K562 (cell line): ENCODE measurements around the gene HELZ. TPM values are rescaled to one million over a fixed set of nuclear protein-coding genes. Genes with fewer than 3 reads are reported as not detected.

ENCODE experiments used
- ATAC-seq: fragments of 200-7000 bp; cut with Tn5 transposase; 3 replicates; pipeline ENCODE4 v1.9.1; 2020; ENCODE audit warnings: moderate library complexity
- BruUV-seq: library from RNA; stranded (reverse); fragments of 400-500 nt; replicated peaks from 2 replicates; lab custom pipeline; 2021; lab: Mats Ljungman, UMichigan
- CTCF ChIA-PET: fragments of 300-600 bp; formaldehyde crosslinking; extraction: SDS; loops from one replicate; lab custom pipeline; 2021; ENCODE audit warnings: low intra/inter-chr PET ratio; lab: Yijun Ruan, JAX
- POLR2A ChIA-PET: fragments of 300-600, 350-650 bp; sonication (Branson Sonifier 250); formaldehyde crosslinking; extraction: SDS; loops from one replicate; lab custom pipeline; 2021; ENCODE audit warnings: antibody characterized with exemption, inconsistent platforms; lab: Yijun Ruan, JAX
- DNase-seq, 4 experiments: peaks; one replicate each; pipeline versions ENCODE4 v3.0.0 to v3.0.0-alpha.2; 2011 to 2018; ENCODE audit warnings: low spot score in 3 of 4, mixed read lengths in 3 of 4; ENCODE audit errors: extremely low read depth in 1 of 4
- FAIRE-seq: peaks from 2 replicates; lab custom pipeline; 2011; peaks lifted over from hg19 to GRCh38; lab: Jason Lieb, UNC
- H2AFZ ChIP-seq: 2 replicates; pipeline ENCODE4 v1.6.0; 2011; ENCODE audit warnings: low read depth, low read length, control low read depth, inconsistent platforms
- H3K27ac ChIP-seq: fragments of 200-600 bp; 3 replicates; pipeline ENCODE4 v1.8.0; 2011; ENCODE audit warnings: low read depth, mild to moderate bottlenecking, control low read depth, inconsistent platforms, low read length, moderate library complexity, mixed read lengths; ENCODE audit errors: extremely low read depth
- H3K27me3 ChIP-seq, 2 experiments: fragments of 300-600 bp in 1 of 2; 2 replicates in 1 of 2; 3 replicates in 1 of 2; pipeline versions ENCODE4 v1.6.0 to v1.8.0; 2011; ENCODE audit warnings: inconsistent platforms in 2 of 2, low read length in 2 of 2, mild to moderate bottlenecking in 1 of 2, mixed read lengths in 1 of 2, moderate library complexity in 1 of 2; ENCODE audit not compliant: control insufficient read depth in 2 of 2, insufficient read depth in 2 of 2
- H3K36me3 ChIP-seq: fragments of 300-600 bp; 3 replicates; pipeline ENCODE4 v1.8.0; 2011; ENCODE audit warnings: mild to moderate bottlenecking, low read length, inconsistent platforms; ENCODE audit not compliant: control insufficient read depth, insufficient read depth
- H3K4me1 ChIP-seq, 2 experiments: fragments of 200-600 bp in 1 of 2; replicated peaks in 1 of 2; 2 replicates in 1 of 2; 3 replicates in 1 of 2; pipeline versions ENCODE4 v1.5.1 to v1.8.0; 2011; ENCODE audit warnings: inconsistent platforms in 2 of 2, low read length in 2 of 2, mild to moderate bottlenecking in 1 of 2, mixed read lengths in 1 of 2, moderate library complexity in 1 of 2; ENCODE audit not compliant: control insufficient read depth in 2 of 2, insufficient read depth in 2 of 2
- H3K4me2 ChIP-seq: 2 replicates; pipeline ENCODE4 v1.6.1; 2011; ENCODE audit warnings: low read length, control low read depth, inconsistent platforms, mixed read lengths; ENCODE audit not compliant: insufficient read depth
- H3K4me3 ChIP-seq: fragments of 200-600 bp; sonication (generic), shearing (Covaris generic); 2 replicates; pipeline ENCODE4 v1.5.1; 2016; ENCODE audit warnings: control low read depth, inconsistent platforms
- H3K79me2 ChIP-seq: fragments of 200-600 bp; 3 replicates; pipeline ENCODE4 v1.8.0; 2011; ENCODE audit warnings: low read length, inconsistent platforms; ENCODE audit not compliant: control insufficient read depth, insufficient read depth
- H3K9ac ChIP-seq, 2 experiments: 2 replicates each; pipeline versions ENCODE4 v1.6.0 to v1.6.1; 2011; ENCODE audit warnings: low read depth in 2 of 2, low read length in 2 of 2, control low read depth in 1 of 2, inconsistent platforms in 1 of 2, mild to moderate bottlenecking in 1 of 2, mixed read lengths in 1 of 2; ENCODE audit not compliant: insufficient read depth in 1 of 2
- H3K9me1 ChIP-seq: one replicate; pipeline ENCODE4 v1.6.0; 2011; ENCODE audit warnings: inconsistent platforms, mild to moderate bottlenecking, low read length, moderate library complexity; ENCODE audit not compliant: control insufficient read depth, insufficient read depth
- H3K9me3 ChIP-seq: replicated peaks from 2 replicates; pipeline ENCODE4 v1.5.1; 2011; ENCODE audit warnings: low read depth, low read length, inconsistent platforms; ENCODE audit not compliant: control insufficient read depth, insufficient read depth
- H4K20me1 ChIP-seq: replicated peaks from 2 replicates; pipeline ENCODE4 v1.6.1; 2011; ENCODE audit warnings: low read length, inconsistent platforms, mixed read lengths; ENCODE audit not compliant: control insufficient read depth, insufficient read depth
- ASH1L ChIP-seq: fragments of 450-650 bp; IDR thresholded peaks from 2 replicates; pipeline ENCODE4 v1.6.1; 2018; ENCODE audit warnings: borderline replicate concordance, mild to moderate bottlenecking, low read depth; ENCODE audit not compliant: partially characterized antibody
- BCLAF1 ChIP-seq, 2 experiments: fragments of 450-650 bp in 1 of 2; IDR thresholded peaks; 2 replicates each; pipeline ENCODE4 v1.6.1; 2011 to 2017; ENCODE audit warnings: low read depth in 2 of 2, antibody characterized with exemption in 1 of 2, borderline replicate concordance in 1 of 2, low read length in 1 of 2, mild to moderate bottlenecking in 1 of 2, mixed read lengths in 1 of 2; ENCODE audit not compliant: control insufficient read depth in 1 of 2
- CHD1 ChIP-seq: fragments of 200-600 bp; sonication (generic); IDR thresholded peaks from one replicate; pipeline ENCODE4 v1.6.1; 2012; ENCODE audit warnings: mild to moderate bottlenecking, moderate library complexity, low read length, inconsistent platforms
- CTCFL ChIP-seq: IDR thresholded peaks from 2 replicates; pipeline ENCODE4 v1.6.1; 2011; ENCODE audit warnings: borderline replicate concordance, low read depth, mild to moderate bottlenecking, moderate library complexity, low read length; ENCODE audit not compliant: insufficient read depth, poor library complexity, severe bottlenecking
- ELF4 ChIP-seq: fragments of 450-650 bp; formaldehyde crosslinking; IDR thresholded peaks from 2 replicates; pipeline ENCODE4 v1.4.0; 2022; ENCODE audit warnings: missing genetic modification characterization
- JUN ChIP-seq, 2 experiments: sonication (generic) in 1 of 2; formaldehyde crosslinking in 1 of 2; IDR thresholded peaks; 2 replicates each; pipeline versions ENCODE4 v1.6.1 to v1.8.0; 2012 to 2022; ENCODE audit warnings: borderline replicate concordance in 2 of 2, mild to moderate bottlenecking in 2 of 2, improper control_type of control experiment in 1 of 2, low read depth in 1 of 2, low read length in 1 of 2, missing genetic modification reagents in 1 of 2
- RAD21 ChIP-seq, 2 experiments: fragments of 250-450 bp in 1 of 2; fragments of 450-650 bp in 1 of 2; sonication (Bioruptor Pico) in 1 of 2; formaldehyde crosslinking in 1 of 2; IDR thresholded peaks in 1 of 2; conservative IDR thresholded peaks in 1 of 2; 2 replicates each; pipeline versions ENCODE4 v1.4.0 to v1.8.0; 2020 to 2022; ENCODE audit warnings: mild to moderate bottlenecking in 2 of 2, moderate library complexity in 1 of 2
- TAF1 ChIP-seq: IDR thresholded peaks from 2 replicates; pipeline ENCODE4 v1.6.1; 2011; ENCODE audit warnings: mild to moderate bottlenecking, low read length, moderate library complexity; ENCODE audit not compliant: insufficient read depth, control insufficient read depth, severe bottlenecking; ENCODE audit errors: extremely low read depth
- ZC3H8 ChIP-seq: fragments of 450-650 bp; IDR thresholded peaks from 2 replicates; pipeline ENCODE4 v1.6.1; 2017
- ZNF584 ChIP-seq: fragments of 200-800 bp; sonication (Bioruptor generic); IDR thresholded peaks from 2 replicates; pipeline ENCODE4 v1.6.1; 2016; ENCODE audit warnings: low read depth, mild to moderate bottlenecking, missing genetic modification characterization, missing compliant biosample characterization
- WGBS: fragments of 100-300 bp; shearing (Covaris generic); methylation state at CpG from one replicate; pipeline ENCODE4 v1.1.6; 2016; ENCODE audit warnings: low coverage, mixed read lengths; ENCODE audit not compliant: insufficient coverage; ENCODE audit errors: missing lambda C conversion rate; 5-methylcytosine and 5-hydroxymethylcytosine counted together
- in situ Hi-C: fragments of 300-500 bp; cut with MboI; formaldehyde crosslinking; loops from 4 replicates; pipeline ENCODE4 v1.15.0; 2018; ENCODE audit warnings: inconsistent platforms, mixed read lengths
- intact Hi-C: fragments of 100-400 bp; cut with micrococcal nuclease; formaldehyde crosslinking; loops from 2 replicates; pipeline ENCODE4 v1.14.2; 2022
- polyA plus RNA-seq, 8 experiments: library from polyadenylated mRNA; depleted of rRNA in 4 of 8; stranded (reverse) in 5 of 8; unstranded in 3 of 8; fragments of >200 nt; fragmentation: Nextera tagmentation in 2 of 8; fragmentation: Illumina TruSeq in 1 of 8; extraction: Ambion mirVana in 2 of 8; extraction: Trizol in 1 of 8; gene quantifications; 2 replicates each; pipeline versions ENCODE4 v1.2.1 to v1.2.3, GENCODE V29; 2011 to 2014; ENCODE audit warnings: inconsistent platforms in 1 of 8, missing spikeins in 1 of 8
- total RNA-seq, 7 experiments: library from RNA; depleted of rRNA in 6 of 7; stranded (reverse); fragments of >200 nt in 6 of 7; fragmentation: Illumina TruSeq in 2 of 7; extraction: Trizol in 2 of 7; gene quantifications; 2 replicates each; pipeline versions ENCODE4 v1.2.1 to v1.2.3, GENCODE V29; 2011 to 2021; ENCODE audit warnings: low replicate concordance in 1 of 7

Gene HELZ
- total and polyA plus RNA-seq, 9 of the 15 experiments (the other 6 are each of a cell fraction or from before 2014, with no cell fraction given) = 5.2 to 39.8 (median 17.3) TPM

GRCh38 chr17:67273900-67274299 is 28.9 kb upstream of the HELZ start (continued):
- TF ChIP-seq ZNF584 (CRISPR knock-in tag) (no peak), ASH1L (no peak)

GRCh38 chr17:67272312-67273047 is 27.5 kb upstream of the HELZ start:
- no peaks in the 10 kb centered on the region for H3K9me1 ChIP-seq
- WGBS = 52% methylated on average over 13 of the region's 13 CpGs
- no peaks in the 10 kb centered on the region; a peak in 1 of 5 replicates for H3K4me1 ChIP-seq
- ChIA-PET POLR2A (interaction anchor here (0.6 to 1.5 kb wide), 3 partner anchors 10 to 630 kb away, joined by 3 to 8 read pairs (median 3); no protein-coding TSS in a partner anchor), CTCF (no interaction called here)
- ATAC-seq (peak; percentile 92), FAIRE-seq (peak; percentile 62), DNase-seq (peak; percentile 21 to 54 (median 42))
- H3K9me3 ChIP-seq = no peaks in the 10 kb centered on the region
- H3K27ac ChIP-seq = no peak overlapping the region
- no peak overlapping the region for H3K4me3 ChIP-seq
- intact Hi-C loops (no loop called here), in situ Hi-C loops (no loop called here)
- BruUV-seq = no TSS peak
- peak overlapping the region; percentile 53 for H3K4me2 ChIP-seq
- no peaks in the 10 kb centered on the region for H3K27me3 ChIP-seq
- H3K79me2 ChIP-seq = no peaks in the 10 kb centered on the region
- no peak overlapping the region; a peak in 1 of 4 replicates for H3K9ac ChIP-seq
- H4K20me1 ChIP-seq = no peaks in the 10 kb centered on the region
- no peaks in the 10 kb centered on the region for H3K36me3 ChIP-seq
- H2AFZ ChIP-seq = peak overlapping the region; percentile 78
- no peak for TF ChIP-seq TAF1
- no peak for TF ChIP-seq ELF4 (CRISPR knock-in tag)
- TF ChIP-seq ZC3H8 = no peak
- TF ChIP-seq RAD21 (CRISPR knock-in tag; conservative IDR thresholded peaks at IDR 0.05 in 1 of 2, IDR thresholded peaks at IDR 0.05 in 1 of 2) = peak in 1 of 2 experiments; percentile 37; a peak in 1 of 4 replicates
- TF ChIP-seq BCLAF1 (IDR thresholded peaks at IDR 0.05; ENCODE audit: borderline replicate concordance in 1 of 2, control insufficient read depth in 1 of 2, low read depth in 2 of 2, low read length in 1 of 2) = no peak
- no peak for TF ChIP-seq CHD1
- TF ChIP-seq CTCFL = peak; percentile 39
- TF ChIP-seq JUN (IDR thresholded peaks at IDR 0.05; ENCODE audit: borderline replicate concordance, low read depth, low read length) = no peak
- no peak for TF ChIP-seq JUN (CRISPR knock-in tag; IDR thresholded peaks at IDR 0.05; ENCODE audit: borderline replicate concordance)
